ENCODE data around the gene H2BW2.
"Not testable (repeated sequence)": the region's sequence is repeated elsewhere in the genome, so short reads cannot be mapped to it uniquely, and the experiment has no call there.

Gene H2BW2
- 0 reads per million in 3 donors for total RNA-seq

GRCh38 chrX:104039689-104040505 is at the start of gene H2BW2:
H2BW2 (plus strand) TSS chrX:104039956; CDS start chrX:104039995, 39 bp downstream.
- Histone ChIP-seq H3K27me3 (replicated peaks; ENCODE audit: control insufficient read depth, insufficient read depth, low read length, poor library complexity, severe bottlenecking) (no peaks in the 10 kb centered on the region), H3K36me3 (ENCODE audit: control insufficient read depth, insufficient read depth, low read length) (no peaks in the 10 kb centered on the region)

DNA sequence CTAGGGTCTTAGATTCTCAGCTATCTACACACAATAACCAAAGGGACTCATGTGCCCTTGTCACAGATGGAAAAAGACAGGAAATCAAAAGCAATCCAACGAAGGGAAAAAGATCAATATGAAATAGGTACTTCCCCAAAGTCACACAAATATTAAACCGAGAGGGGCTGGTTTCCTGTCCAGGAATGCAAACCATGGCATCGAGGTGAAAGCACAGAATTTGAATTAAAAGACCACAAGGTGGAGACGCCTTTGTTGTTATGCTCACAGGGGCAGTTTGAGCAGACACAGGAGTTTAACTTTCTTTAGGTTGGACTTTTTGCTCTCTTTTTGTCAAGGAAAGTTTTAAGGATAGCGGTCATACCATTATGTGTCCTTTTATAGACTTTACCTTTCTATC is 40.5 kb upstream of the H2BW2 start:
- Histone ChIP-seq H3K9me3 (ENCODE audit: control insufficient read depth, low read length) (no peaks in the 10 kb centered on the region), H3K27me3 (replicated peaks; ENCODE audit: control insufficient read depth, insufficient read depth, low read length, poor library complexity, severe bottlenecking) (no peaks in the 10 kb centered on the region), H3K36me3 (ENCODE audit: control insufficient read depth, insufficient read depth, low read length) (no peaks in the 10 kb centered on the region), H3K4me3 (ENCODE audit: insufficient read depth, low read depth, low read length, poor library complexity, severe bottlenecking) (no peak overlapping the region), H3K27ac (ENCODE audit: insufficient read depth, low read length, poor library complexity, severe bottlenecking) (no peak overlapping the region), H3K4me1 (ENCODE audit: control insufficient read depth, insufficient read depth, low read length, poor library complexity, severe bottlenecking) (no peaks in the 10 kb centered on the region)
- no peak for DNase-seq

More at GRCh38 chrX:104039689-104040505, at the start of gene H2BW2:
- H3K4me3 ChIP-seq (ENCODE audit: insufficient read depth, low read depth, low read length, poor library complexity, severe bottlenecking) = no peak within 1 kb of the TSS
- no peaks in the 10 kb centered on the region for H3K9me3 ChIP-seq (ENCODE audit: control insufficient read depth, low read length)
- H3K27ac ChIP-seq (ENCODE audit: insufficient read depth, low read length, poor library complexity, severe bottlenecking) = no peak within 1 kb of the TSS
- no peaks in the 10 kb centered on the region for H3K4me1 ChIP-seq (ENCODE audit: control insufficient read depth, insufficient read depth, low read length, poor library complexity, severe bottlenecking)
- DNase-seq = no peak

GRCh38 chrX:104008831-104009230 is 30.9 kb upstream of the H2BW2 start:
- Histone ChIP-seq H3K27me3 (replicated peaks; ENCODE audit: control insufficient read depth, insufficient read depth, low read length, poor library complexity, severe bottlenecking) (no peaks in the 10 kb centered on the region), H3K36me3 (ENCODE audit: control insufficient read depth, insufficient read depth, low read length) (no peaks in the 10 kb centered on the region), H3K27ac (ENCODE audit: insufficient read depth, low read length, poor library complexity, severe bottlenecking) (no peak overlapping the region), H3K4me1 (ENCODE audit: control insufficient read depth, insufficient read depth, low read length, poor library complexity, severe bottlenecking) (no peaks in the 10 kb centered on the region), H3K4me3 (ENCODE audit: insufficient read depth, low read depth, low read length, poor library complexity, severe bottlenecking) (no peak overlapping the region), H3K9me3 (ENCODE audit: control insufficient read depth, low read length) (no peaks in the 10 kb centered on the region)
- DNase-seq = no peak

- no peak overlapping the region for H3K4me3 ChIP-seq (ENCODE audit: insufficient read depth, low read depth, low read length, poor library complexity, severe bottlenecking)
- H3K27me3 ChIP-seq (replicated peaks; ENCODE audit: control insufficient read depth, insufficient read depth, low read length, poor library complexity, severe bottlenecking) = no peaks in the 10 kb centered on the region
- no peak for DNase-seq
- no peaks in the 10 kb centered on the region for H3K4me1 ChIP-seq (ENCODE audit: control insufficient read depth, insufficient read depth, low read length, poor library complexity, severe bottlenecking)
- H3K36me3 ChIP-seq (ENCODE audit: control insufficient read depth, insufficient read depth, low read length) = no peaks in the 10 kb centered on the region
- H3K27ac ChIP-seq (ENCODE audit: insufficient read depth, low read length, poor library complexity, severe bottlenecking) = no peak overlapping the region
- H3K9me3 ChIP-seq (ENCODE audit: control insufficient read depth, low read length) = no peaks in the 10 kb centered on the region
These were observed 26.6 kb upstream of the H2BW2 start for GRCh38 chrX:104013158-104013557.

- Histone ChIP-seq H3K27me3 (replicated peaks; ENCODE audit: control insufficient read depth, insufficient read depth, low read length, poor library complexity, severe bottlenecking) (no peaks in the 10 kb centered on the region), H3K4me3 (ENCODE audit: insufficient read depth, low read depth, low read length, poor library complexity, severe bottlenecking) (no peak within 1 kb of the TSS), H3K9me3 (ENCODE audit: control insufficient read depth, low read length) (no peaks in the 10 kb centered on the region), H3K27ac (ENCODE audit: insufficient read depth, low read length, poor library complexity, severe bottlenecking) (no peak within 1 kb of the TSS), H3K36me3 (ENCODE audit: control insufficient read depth, insufficient read depth, low read length) (no peaks in the 10 kb centered on the region), H3K4me1 (ENCODE audit: control insufficient read depth, insufficient read depth, low read length, poor library complexity, severe bottlenecking) (no peaks in the 10 kb centered on the region)
- no peak for DNase-seq
These were observed 26.1 kb upstream of the H2BW2 start, which contains the start of gene H2BW1 for GRCh38 chrX:104013606-104014005. H2BW1 (minus strand) TSS chrX:104013708; CDS start chrX:104013576, 132 bp downstream.

GRCh38 chrX:104015576-104015975 is 24.2 kb upstream of the H2BW2 start:
- not testable (repeated sequence) for DNase-seq; H3K4me1 ChIP-seq (ENCODE audit: control insufficient read depth, insufficient read depth, low read length, poor library complexity, severe bottlenecking); H3K27me3 ChIP-seq (replicated peaks; ENCODE audit: control insufficient read depth, insufficient read depth, low read length, poor library complexity, severe bottlenecking); H3K4me3 ChIP-seq (ENCODE audit: insufficient read depth, low read depth, low read length, poor library complexity, severe bottlenecking); H3K9me3 ChIP-seq (ENCODE audit: control insufficient read depth, low read length); H3K36me3 ChIP-seq (ENCODE audit: control insufficient read depth, insufficient read depth, low read length); H3K27ac ChIP-seq (ENCODE audit: insufficient read depth, low read length, poor library complexity, severe bottlenecking)

DNA sequence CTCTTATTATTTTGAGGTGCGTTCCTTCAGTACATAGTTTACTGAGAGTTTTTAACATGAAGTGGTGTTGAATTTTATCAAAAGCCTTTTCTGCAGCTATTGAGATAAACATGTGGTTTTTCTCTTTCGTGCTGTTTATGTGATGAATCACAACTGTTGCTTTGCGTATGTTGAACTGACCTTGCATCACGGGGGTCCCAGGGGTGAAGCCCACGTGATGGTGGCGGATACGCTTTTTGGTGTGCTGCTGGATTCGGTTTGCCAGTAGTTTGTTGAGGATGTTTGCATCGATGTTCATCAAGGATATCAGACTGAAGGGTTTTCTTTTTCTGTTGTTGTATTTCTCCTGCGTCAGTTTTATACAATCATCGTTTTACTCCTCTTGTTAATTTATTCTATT is 21.6 kb upstream of the H2BW2 start:
- no peaks in the 10 kb centered on the region for H3K27me3 ChIP-seq (replicated peaks; ENCODE audit: control insufficient read depth, insufficient read depth, low read length, poor library complexity, severe bottlenecking)
- no peaks in the 10 kb centered on the region for H3K9me3 ChIP-seq (ENCODE audit: control insufficient read depth, low read length)
- H3K4me1 ChIP-seq (ENCODE audit: control insufficient read depth, insufficient read depth, low read length, poor library complexity, severe bottlenecking) = no peaks in the 10 kb centered on the region
- H3K27ac ChIP-seq (ENCODE audit: insufficient read depth, low read length, poor library complexity, severe bottlenecking) = no peak overlapping the region
- no peak for DNase-seq
- H3K36me3 ChIP-seq (ENCODE audit: control insufficient read depth, insufficient read depth, low read length) = no peaks in the 10 kb centered on the region
- no peak overlapping the region for H3K4me3 ChIP-seq (ENCODE audit: insufficient read depth, low read depth, low read length, poor library complexity, severe bottlenecking)

DNA sequence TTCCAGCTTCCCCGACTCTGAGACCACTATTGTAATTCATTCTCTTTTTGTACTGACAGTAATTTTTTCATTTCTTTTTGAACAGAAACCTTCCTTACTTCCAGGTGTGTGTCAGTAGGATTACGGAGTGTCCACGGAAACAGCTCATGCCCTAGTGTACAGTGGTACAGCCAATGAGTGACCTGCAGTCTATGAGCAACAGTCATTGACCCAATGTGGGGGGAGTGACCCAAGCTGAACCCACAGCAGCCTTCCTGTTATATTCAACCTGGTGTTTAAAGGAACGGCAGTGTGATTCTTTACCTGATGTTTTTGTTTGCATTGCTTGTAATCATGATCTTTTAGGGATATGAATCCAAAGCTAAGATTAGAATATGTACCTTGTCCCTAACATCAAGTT is 1.2 kb downstream of the H2BW2 start:
- Histone ChIP-seq H3K36me3 (ENCODE audit: control insufficient read depth, insufficient read depth, low read length) (no peaks in the 10 kb centered on the region), H3K27me3 (replicated peaks; ENCODE audit: control insufficient read depth, insufficient read depth, low read length, poor library complexity, severe bottlenecking) (no peaks in the 10 kb centered on the region), H3K4me3 (ENCODE audit: insufficient read depth, low read depth, low read length, poor library complexity, severe bottlenecking) (no peak overlapping the region), H3K27ac (ENCODE audit: insufficient read depth, low read length, poor library complexity, severe bottlenecking) (no peak overlapping the region), H3K4me1 (ENCODE audit: control insufficient read depth, insufficient read depth, low read length, poor library complexity, severe bottlenecking) (no peaks in the 10 kb centered on the region), H3K9me3 (ENCODE audit: control insufficient read depth, low read length) (no peaks in the 10 kb centered on the region)
- no peak for DNase-seq

DNA sequence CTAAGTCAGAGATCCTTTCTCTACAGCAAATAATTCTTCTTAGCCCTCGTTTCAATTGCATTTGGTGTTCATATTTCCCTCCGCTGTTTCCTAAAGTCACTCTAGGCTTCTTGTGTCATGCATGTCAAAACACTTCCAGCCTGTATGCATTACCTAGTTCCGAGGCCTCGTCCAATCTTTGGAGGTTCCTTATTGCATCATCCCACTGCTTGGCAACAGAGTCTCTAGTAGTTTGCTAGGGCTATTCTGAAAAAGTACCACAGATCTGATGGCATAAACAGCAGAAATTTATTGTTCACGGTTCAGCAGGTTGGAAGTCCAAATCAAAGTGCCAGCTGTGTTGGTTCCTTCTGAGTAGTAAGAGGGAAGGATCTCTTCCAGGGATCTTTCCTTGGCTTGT is 5.9 kb downstream of the H2BW2 start:
- no peak for DNase-seq
- H3K27ac ChIP-seq (ENCODE audit: insufficient read depth, low read length, poor library complexity, severe bottlenecking) = no peak overlapping the region
- no peaks in the 10 kb centered on the region for H3K4me1 ChIP-seq (ENCODE audit: control insufficient read depth, insufficient read depth, low read length, poor library complexity, severe bottlenecking)
- no peak overlapping the region for H3K4me3 ChIP-seq (ENCODE audit: insufficient read depth, low read depth, low read length, poor library complexity, severe bottlenecking)
- H3K9me3 ChIP-seq (ENCODE audit: control insufficient read depth, low read length) = no peaks in the 10 kb centered on the region
- H3K36me3 ChIP-seq (ENCODE audit: control insufficient read depth, insufficient read depth, low read length) = no peaks in the 10 kb centered on the region
- H3K27me3 ChIP-seq (replicated peaks; ENCODE audit: control insufficient read depth, insufficient read depth, low read length, poor library complexity, severe bottlenecking) = no peaks in the 10 kb centered on the region

GRCh38 chrX:104047171-104047570 is 7.4 kb downstream of the H2BW2 start:
- Histone ChIP-seq H3K27ac (ENCODE audit: insufficient read depth, low read length, poor library complexity, severe bottlenecking) (no peak overlapping the region), H3K4me1 (ENCODE audit: control insufficient read depth, insufficient read depth, low read length, poor library complexity, severe bottlenecking) (no peaks in the 10 kb centered on the region), H3K36me3 (ENCODE audit: control insufficient read depth, insufficient read depth, low read length) (no peaks in the 10 kb centered on the region), H3K27me3 (replicated peaks; ENCODE audit: control insufficient read depth, insufficient read depth, low read length, poor library complexity, severe bottlenecking) (no peaks in the 10 kb centered on the region), H3K4me3 (ENCODE audit: insufficient read depth, low read depth, low read length, poor library complexity, severe bottlenecking) (no peak overlapping the region), H3K9me3 (ENCODE audit: control insufficient read depth, low read length) (no peaks in the 10 kb centered on the region)
- no peak for DNase-seq
